A673 (cell line): ENCODE measurements around the gene HAUS7. TPM values are rescaled to one million over a fixed set of nuclear protein-coding genes. Genes with fewer than 3 reads are reported as not detected.
"Not testable (repeated sequence)": the region's sequence is repeated elsewhere in the genome, so short reads cannot be mapped to it uniquely, and the experiment has no call there.

Experiments
- BruUV-seq: library from RNA; stranded (reverse); fragments of 400-500 nt; replicated peaks from 2 replicates; lab custom pipeline; 2021; lab: Mats Ljungman, UMichigan
- CTCF ChIA-PET: fragments of 300-600 bp; sonication (Branson Sonifier 250); formaldehyde crosslinking; loops from one replicate; lab custom pipeline; 2022; ENCODE audit warnings: antibody characterized with exemption; lab: Charles Lee
- POLR2A ChIA-PET: fragments of 300-600 bp; sonication (Branson Sonifier 250); formaldehyde crosslinking; loops from one replicate; lab custom pipeline; 2022; ENCODE audit warnings: antibody characterized with exemption; ENCODE audit not compliant: low non-redundant PET; lab: Charles Lee
- DNase-seq: peaks from one replicate; pipeline ENCODE4 v3.0.0-alpha.2; 2015; ENCODE audit warnings: low spot score
- H3K27ac ChIP-seq: fragments of 200-600 bp; sonication (generic); 2 replicates; pipeline ENCODE4 v1.5.1; 2016; ENCODE audit warnings: mixed run types, low read depth, mild to moderate bottlenecking, mixed read lengths, antibody characterized with exemption, low read length; ENCODE audit not compliant: poor library complexity, severe bottlenecking
- H3K27me3 ChIP-seq: fragments of 200-600 bp; sonication (generic); replicated peaks from 2 replicates; pipeline ENCODE4 v1.6.1; 2017; ENCODE audit warnings: mixed run types, low read depth, mild to moderate bottlenecking, mixed read lengths, antibody characterized with exemption, low read length; ENCODE audit not compliant: insufficient read depth, poor library complexity
- H3K36me3 ChIP-seq: fragments of 200-600 bp; sonication (generic); 2 replicates; pipeline ENCODE4 v1.6.1; 2016; ENCODE audit warnings: mixed run types, mild to moderate bottlenecking, mixed read lengths, antibody characterized with exemption, low read length; ENCODE audit not compliant: insufficient read depth, poor library complexity, severe bottlenecking
- H3K4me1 ChIP-seq: fragments of 200-600 bp; sonication (generic); 2 replicates; pipeline ENCODE4 v1.6.1; 2017; ENCODE audit warnings: mixed run types, mild to moderate bottlenecking, mixed read lengths, antibody characterized with exemption, low read length; ENCODE audit not compliant: insufficient read depth, poor library complexity, severe bottlenecking
- H3K4me3 ChIP-seq: fragments of 200-600 bp; sonication (generic); 2 replicates; pipeline ENCODE4 v1.5.1; 2016; ENCODE audit warnings: low read depth, mixed run types, mild to moderate bottlenecking, mixed read lengths, low read length; ENCODE audit not compliant: poor library complexity, severe bottlenecking
- H3K9me3 ChIP-seq: fragments of 200-600 bp; sonication (generic); 2 replicates; pipeline ENCODE4 v1.6.1; 2016; ENCODE audit warnings: mixed run types, low read depth, mild to moderate bottlenecking, mixed read lengths, antibody characterized with exemption, low read length; ENCODE audit not compliant: poor library complexity, severe bottlenecking
- CTCF ChIP-seq: fragments of 300-800, 200-600 bp; sonication (generic); conservative IDR thresholded peaks from 2 replicates; pipeline ENCODE4 v1.5.1; 2017; ENCODE audit warnings: low read depth, mild to moderate bottlenecking, antibody characterized with exemption, low read length, moderate library complexity, mixed read lengths
- EZH2 ChIP-seq: fragments of 200-600 bp; sonication (generic); IDR thresholded peaks from 2 replicates; pipeline ENCODE4 v1.6.1; 2017; ENCODE audit warnings: borderline replicate concordance, low read depth, mild to moderate bottlenecking, mixed read lengths, antibody characterized with exemption, low read length; ENCODE audit not compliant: poor library complexity, severe bottlenecking
- intact Hi-C: fragments of 100-400 bp; cut with micrococcal nuclease; formaldehyde crosslinking; loops from one replicate; pipeline ENCODE4 v1.10.0; 2022; ENCODE audit not compliant: unreplicated experiment
- total RNA-seq: library from RNA; stranded (reverse); gene quantifications from 2 replicates; pipeline ENCODE4 v1.2.3, GENCODE V29; 2021

HAUS7 gene
- total RNA-seq, 1 experiment from 2014 or later, result 75.3 TPM

GRCh38 chrX:153406011-153406410 lies 64.4 kb downstream of the HAUS7 start:
- no peak for TF ChIP-seq CTCF
- no peak for TF ChIP-seq EZH2
- H3K4me3 ChIP-seq, result no peak overlapping the region
- BruUV-seq, result no TSS peak
- H3K27ac ChIP-seq, result no peak overlapping the region
- ChIA-PET CTCF (interaction anchor here (0.9 kb wide), 1 partner anchor 19 kb away, joined by 5 read pairs; no protein-coding TSS in a partner anchor), POLR2A (no interaction called here)
- intact Hi-C loops, result no loop called here
- H3K27me3 ChIP-seq, result no peaks in the 10 kb centered on the region
- no peaks in the 10 kb centered on the region for H3K36me3 ChIP-seq
- no peaks in the 10 kb centered on the region for H3K4me1 ChIP-seq
- no peak for DNase-seq
- H3K9me3 ChIP-seq, result no peaks in the 10 kb centered on the region

GRCh38 chrX:153405426-153405825 lies 65.0 kb downstream of the HAUS7 start:
- DNase-seq, result no peak
- intact Hi-C loops, result no loop called here
- Histone ChIP-seq H3K4me3 (no peak overlapping the region), H3K27me3 (no peaks in the 10 kb centered on the region), H3K9me3 (no peaks in the 10 kb centered on the region), H3K27ac (no peak overlapping the region), H3K4me1 (no peaks in the 10 kb centered on the region), H3K36me3 (no peaks in the 10 kb centered on the region)
- POLR2A ChIA-PET, result no interaction called here
- CTCF ChIA-PET, result interaction anchor here (0.9 kb wide), 1 partner anchor 20 kb away, joined by 5 read pairs; no protein-coding TSS in a partner anchor
- TF ChIP-seq EZH2 (no peak), CTCF (no peak)
- BruUV-seq, result no TSS peak

- H3K4me1 ChIP-seq, H3K4me3 ChIP-seq, POLR2A ChIA-PET, intact Hi-C loops, CTCF ChIA-PET, H3K9me3 ChIP-seq, H3K27ac ChIP-seq, DNase-seq, H3K36me3 ChIP-seq, H3K27me3 ChIP-seq, BruUV-seq: not testable (repeated sequence)
Measured at GRCh38 chrX:153404333-153404732, 66.0 kb downstream of the HAUS7 start.

- DNase-seq, result no peak
- no TSS peak for BruUV-seq
- Histone ChIP-seq H3K9me3 (no peaks in the 10 kb centered on the region), H3K27ac (no peak within 1 kb of the TSS), H3K4me3 (no peak within 1 kb of the TSS), H3K4me1 (no peaks in the 10 kb centered on the region), H3K27me3 (no peaks in the 10 kb centered on the region), H3K36me3 (no peaks in the 10 kb centered on the region)
- POLR2A ChIA-PET, result no interaction called here
- intact Hi-C loops, result no loop called here
- TF ChIP-seq CTCF (no peak), EZH2 (no peak)
- CTCF ChIA-PET, result no interaction called here
Measured at GRCh38 chrX:153401133-153401764, 69.1 kb downstream of the HAUS7 start, which contains the start of gene PNMA6E. Gene PNMA6E (minus strand): TSS chrX:153401350. CDS start chrX:153398849, 2,501 bp downstream.
